Gastroesophageal sphincter (tissue), 4 donors: ENCODE data around the gene RMND5A. TPM values are rescaled to one million over a fixed set of nuclear protein-coding genes. Genes with fewer than 3 reads are reported as not detected.

Experiments used
- ATAC-seq: fragments of 150-250 bp; one replicate; pipeline ENCODE4 v1.9.1; 2016; ENCODE audit warnings: mild to moderate bottlenecking, moderate library complexity
- H3K27ac ChIP-seq, 4 donors: fragments of 200-600 bp; sonication (generic) in 3 of 4; 1 replicate in 3 of 4; 2 replicates in 1 of 4; pipeline ENCODE4 v1.5.1; 2016 to 2019
- H3K27me3 ChIP-seq: fragments of 200-600 bp; sonication (generic); one replicate; pipeline ENCODE4 v1.5.1; 2019
- H3K36me3 ChIP-seq, 2 donors: fragments of 200-600 bp; sonication (generic); one replicate each; pipeline ENCODE4 v1.5.1; 2019; ENCODE audit warnings: control low read depth in 1 of 2
- H3K4me1 ChIP-seq, 3 donors: fragments of 200-600 bp; sonication (generic); 1 replicate in 2 of 3; 2 replicates in 1 of 3; pipeline ENCODE4 v1.5.1; 2016 to 2019; ENCODE audit warnings: control low read depth in 2 of 3
- H3K4me3 ChIP-seq, 2 donors: fragments of 200-600 bp; sonication (generic); one replicate each; pipeline ENCODE4 v1.5.1; 2019; ENCODE audit warnings: mild to moderate bottlenecking in 1 of 2, moderate library complexity in 1 of 2
- H3K9me3 ChIP-seq, 3 donors: fragments of 200-600 bp; sonication (generic); one replicate each; pipeline ENCODE4 v1.5.1; 2017 to 2019; ENCODE audit warnings: control low read depth in 2 of 3
- EP300 ChIP-seq: sonication (generic); formaldehyde crosslinking; IDR thresholded peaks from one replicate; pipeline ENCODE4 v1.6.1; 2017; ENCODE audit warnings: antibody characterized with exemption, mild to moderate bottlenecking
- POLR2A ChIP-seq, 2 donors: fragments of 450-650 bp; IDR thresholded peaks; one replicate each; pipeline ENCODE4 v1.6.1; 2017; ENCODE audit warnings: antibody characterized with exemption in 2 of 2, mild to moderate bottlenecking in 2 of 2, moderate library complexity in 1 of 2
- POLR2AphosphoS5 ChIP-seq: sonication (generic); formaldehyde crosslinking; IDR thresholded peaks from one replicate; pipeline ENCODE4 v1.6.1; 2017; ENCODE audit warnings: antibody characterized with exemption
- WGBS, 2 donors: methylation state at CpG; one replicate each; pipeline ENCODE4 v1.1.5; 2018; ENCODE audit warnings: low coverage in 1 of 2; 5-methylcytosine and 5-hydroxymethylcytosine counted together
- total RNA-seq, 4 donors: library from RNA; depleted of rRNA; stranded (reverse); fragments of >200 nt; gene quantifications; one replicate each; pipeline ENCODE4 v1.1.0, GENCODE V29; 2016
- TF ChIP-seq, protein P1 (sequence below), 4 experiments: fragments of 200-600 bp in 2 of 4; fragments of 450-650 bp in 2 of 4; sonication (generic) in 1 of 4; IDR thresholded peaks; one replicate each; pipeline ENCODE4 v1.5.1; 2017 to 2019; ENCODE audit warnings: antibody characterized with exemption in 4 of 4, mild to moderate bottlenecking in 2 of 4, moderate library complexity in 2 of 4

Gene RMND5A
- total RNA-seq, 4 donors from 2014 or later: 44.8 to 75.6 (median 61.1) TPM

DNA sequence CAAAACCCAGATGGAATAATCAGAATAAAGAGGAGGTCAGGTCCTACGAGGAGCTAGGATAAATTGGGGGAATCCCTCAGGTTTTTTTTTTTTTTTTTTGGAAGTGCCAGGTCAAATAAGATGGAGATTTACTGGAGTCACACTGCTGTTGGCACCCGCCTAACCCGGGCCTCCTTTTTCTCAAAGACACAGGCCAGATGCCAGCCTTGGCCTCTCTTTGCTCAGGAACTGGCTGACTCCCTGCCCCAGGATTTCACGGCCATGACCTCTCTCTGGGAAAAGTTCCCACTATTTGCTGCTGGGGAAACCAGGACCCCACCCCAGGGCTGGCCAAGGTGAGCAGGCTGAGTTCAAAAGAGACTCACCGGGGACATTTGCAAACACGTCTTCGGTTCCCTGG, 68.1 kb downstream of the RMND5A start:
- H3K4me3 ChIP-seq: no peak overlapping the region
- TF ChIP-seq, protein P1, sequence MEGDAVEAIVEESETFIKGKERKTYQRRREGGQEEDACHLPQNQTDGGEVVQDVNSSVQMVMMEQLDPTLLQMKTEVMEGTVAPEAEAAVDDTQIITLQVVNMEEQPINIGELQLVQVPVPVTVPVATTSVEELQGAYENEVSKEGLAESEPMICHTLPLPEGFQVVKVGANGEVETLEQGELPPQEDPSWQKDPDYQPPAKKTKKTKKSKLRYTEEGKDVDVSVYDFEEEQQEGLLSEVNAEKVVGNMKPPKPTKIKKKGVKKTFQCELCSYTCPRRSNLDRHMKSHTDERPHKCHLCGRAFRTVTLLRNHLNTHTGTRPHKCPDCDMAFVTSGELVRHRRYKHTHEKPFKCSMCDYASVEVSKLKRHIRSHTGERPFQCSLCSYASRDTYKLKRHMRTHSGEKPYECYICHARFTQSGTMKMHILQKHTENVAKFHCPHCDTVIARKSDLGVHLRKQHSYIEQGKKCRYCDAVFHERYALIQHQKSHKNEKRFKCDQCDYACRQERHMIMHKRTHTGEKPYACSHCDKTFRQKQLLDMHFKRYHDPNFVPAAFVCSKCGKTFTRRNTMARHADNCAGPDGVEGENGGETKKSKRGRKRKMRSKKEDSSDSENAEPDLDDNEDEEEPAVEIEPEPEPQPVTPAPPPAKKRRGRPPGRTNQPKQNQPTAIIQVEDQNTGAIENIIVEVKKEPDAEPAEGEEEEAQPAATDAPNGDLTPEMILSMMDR (IDR thresholded peaks at IDR 0.05): no peak
- TF ChIP-seq EP300: no peak
- no peak for TF ChIP-seq POLR2A (IDR thresholded peaks at IDR 0.05)
- no peak for TF ChIP-seq POLR2AphosphoS5
- peaks cover 52% of the 10 kb centered on the region for H3K27me3 ChIP-seq
- H3K4me1 ChIP-seq: peaks cover 0 to 39% (median 22%) of the 10 kb centered on the region in 3 donors
- no peak for ATAC-seq
- 38 to 48% methylated on average over 1 to 6 of the region's 7 CpGs for WGBS, 2 donors
- H3K36me3 ChIP-seq: no peaks in the 10 kb centered on the region
- no peak overlapping the region for H3K27ac ChIP-seq
- no peaks in the 10 kb centered on the region for H3K9me3 ChIP-seq

DNA sequence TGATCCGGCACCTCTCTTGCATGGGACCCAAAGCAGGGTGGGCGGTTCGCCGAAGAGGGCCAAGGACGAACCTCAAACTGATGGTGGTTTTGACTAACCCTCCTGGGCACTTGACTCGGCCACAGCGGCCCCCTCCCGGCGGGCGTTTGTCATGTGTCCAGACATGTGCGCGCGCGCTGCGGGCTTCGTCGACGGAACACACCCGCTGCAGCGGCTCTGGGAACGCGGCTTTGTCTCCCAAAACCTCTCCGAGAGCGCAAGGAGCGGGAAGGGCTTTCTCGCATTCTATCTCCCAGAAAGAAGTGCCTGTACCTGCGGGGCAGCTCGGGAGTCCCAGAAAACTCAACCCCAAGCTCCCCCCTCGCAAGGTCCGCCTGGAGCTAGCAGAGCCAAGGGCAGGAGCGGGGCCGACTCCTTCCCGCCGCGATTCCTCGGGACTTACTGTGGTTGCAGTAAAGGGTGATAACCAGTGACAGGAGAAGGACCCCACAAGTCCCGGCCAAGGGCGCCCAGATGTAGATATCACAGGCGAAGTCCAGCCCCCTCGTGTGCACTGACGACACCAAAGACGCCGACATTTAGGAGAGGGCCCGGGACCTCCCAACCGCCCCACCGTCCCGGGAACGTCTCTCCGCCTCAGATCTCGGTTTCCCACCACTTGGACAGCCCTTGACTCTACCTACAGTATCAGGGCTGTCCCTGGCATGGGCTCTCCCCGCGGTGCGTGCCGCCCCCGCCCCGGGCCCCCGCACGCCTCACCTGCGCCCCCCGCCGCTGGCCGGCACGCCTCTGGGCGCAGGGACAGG, 69.0 kb downstream of the RMND5A start:
- H3K9me3 ChIP-seq: no peaks in the 10 kb centered on the region
- H3K4me1 ChIP-seq: peaks cover 0 to 39% (median 22%) of the 10 kb centered on the region in 3 donors
- H3K27me3 ChIP-seq: peaks cover 61% of the 10 kb centered on the region
- H3K27ac ChIP-seq: no peak overlapping the region
- H3K4me3 ChIP-seq: peak overlapping the region in 1 of 2 donors; percentile 39
- H3K36me3 ChIP-seq: no peaks in the 10 kb centered on the region
- ATAC-seq: no peak
- WGBS, 2 donors: 20 to 34% methylated on average over 1 to 8 of the region's 64 CpGs
- no peak for TF ChIP-seq POLR2AphosphoS5
- TF ChIP-seq, protein P1 (IDR thresholded peaks at IDR 0.05): no peak
- TF ChIP-seq POLR2A (IDR thresholded peaks at IDR 0.05): no peak
- no peak for TF ChIP-seq EP300

DNA sequence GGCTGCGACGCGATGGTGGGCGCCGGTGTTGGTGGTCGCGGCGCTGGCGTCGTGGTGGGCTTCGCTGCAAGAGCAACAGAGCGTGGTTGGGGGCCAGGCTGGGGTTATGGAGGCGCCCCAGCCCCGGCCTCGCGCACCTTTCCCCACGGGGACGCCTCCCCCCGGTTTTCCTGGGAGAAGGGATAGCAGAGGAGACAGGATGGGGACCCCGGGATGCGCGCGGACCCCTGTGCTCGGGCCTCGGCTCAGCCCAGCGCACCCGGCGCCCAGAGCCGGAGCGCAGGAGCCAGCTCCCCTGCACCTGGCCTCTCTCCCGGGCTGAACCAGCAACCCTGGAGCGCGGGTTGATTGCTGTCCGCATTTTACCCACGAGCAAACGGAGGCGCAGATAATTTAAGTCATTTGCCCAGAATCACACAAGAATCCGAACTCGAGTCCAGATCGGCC, 69.6 kb downstream of the RMND5A start:
- H3K4me3 ChIP-seq: peak overlapping the region in 1 of 2 donors; percentile 39
- peaks cover 0 to 39% (median 22%) of the 10 kb centered on the region in 3 donors for H3K4me1 ChIP-seq
- 13 to 30% methylated on average over 2 to 8 of the region's 40 CpGs for WGBS, 2 donors
- no peaks in the 10 kb centered on the region for H3K36me3 ChIP-seq
- ATAC-seq: no peak
- no peaks in the 10 kb centered on the region for H3K9me3 ChIP-seq
- H3K27ac ChIP-seq: no peak overlapping the region
- TF ChIP-seq POLR2AphosphoS5: no peak
- no peak for TF ChIP-seq EP300
- TF ChIP-seq POLR2A (IDR thresholded peaks at IDR 0.05): no peak
- TF ChIP-seq, protein P1 (IDR thresholded peaks at IDR 0.05): no peak
- peaks cover 68% of the 10 kb centered on the region for H3K27me3 ChIP-seq

DNA sequence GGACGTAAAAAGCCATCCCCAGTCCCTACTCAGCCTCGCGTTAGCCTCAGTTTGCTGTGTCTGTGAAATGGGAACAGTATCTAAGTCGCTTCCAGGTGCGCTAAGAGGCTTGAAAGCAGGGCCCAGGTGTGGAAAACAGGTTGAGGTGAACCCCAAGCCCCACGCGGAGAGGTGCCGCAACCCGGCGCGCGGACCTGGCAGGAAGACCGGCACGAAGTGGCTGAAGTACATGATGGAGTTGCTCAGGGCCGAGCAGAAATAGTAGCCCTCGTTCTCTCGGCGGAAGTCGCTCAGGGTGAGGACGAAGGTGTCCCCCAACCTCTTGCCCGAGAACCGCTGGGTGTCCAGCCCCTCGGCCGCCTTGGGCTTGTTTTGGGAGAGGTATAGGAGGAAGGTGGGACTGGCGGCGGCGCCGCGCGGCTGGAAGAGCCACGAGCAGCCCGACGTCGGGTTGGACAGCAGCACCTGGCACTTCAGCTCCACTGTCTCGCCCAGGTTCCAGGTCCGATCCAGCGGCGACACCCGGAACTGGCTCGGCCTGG, 70.1 kb downstream of the RMND5A start:
- Histone ChIP-seq H3K9me3 (peaks cover 0 to 5% (median 0%) of the 10 kb centered on the region in 3 donors), H3K27me3 (peaks cover 73% of the 10 kb centered on the region), H3K36me3 (no peaks in the 10 kb centered on the region), H3K27ac (peak overlapping the region in 1 of 4 donors; percentile 8), H3K4me1 (peaks cover 0 to 39% (median 22%) of the 10 kb centered on the region in 3 donors), H3K4me3 (peak overlapping the region in 1 of 2 donors; percentile 39)
- 7 to 30% methylated on average over 2 to 7 of the region's 40 CpGs for WGBS, 2 donors
- ATAC-seq: peak; percentile 21
- TF ChIP-seq, protein P1 (IDR thresholded peaks at IDR 0.05): no peak
- TF ChIP-seq POLR2A (IDR thresholded peaks at IDR 0.05): no peak
- no peak for TF ChIP-seq EP300
- TF ChIP-seq POLR2AphosphoS5: no peak
